Astrocyte (in vitro differentiated cells and primary cell): ENCODE measurements around the gene IMPDH1.

Source experiments
- EZH2 ChIP-seq: IDR thresholded peaks from 2 replicates; pipeline ENCODE4 v1.6.1; 2012; ENCODE audit warnings: mild to moderate bottlenecking, low read length, inconsistent platforms; ENCODE audit not compliant: insufficient read depth
- TF ChIP-seq, protein P1 (sequence below): IDR thresholded peaks from 2 replicates; pipeline ENCODE4 v1.5.1; 2011; ENCODE audit warnings: low read depth, mild to moderate bottlenecking, inconsistent platforms, low read length, moderate library complexity; ENCODE audit not compliant: insufficient read depth

DNA sequence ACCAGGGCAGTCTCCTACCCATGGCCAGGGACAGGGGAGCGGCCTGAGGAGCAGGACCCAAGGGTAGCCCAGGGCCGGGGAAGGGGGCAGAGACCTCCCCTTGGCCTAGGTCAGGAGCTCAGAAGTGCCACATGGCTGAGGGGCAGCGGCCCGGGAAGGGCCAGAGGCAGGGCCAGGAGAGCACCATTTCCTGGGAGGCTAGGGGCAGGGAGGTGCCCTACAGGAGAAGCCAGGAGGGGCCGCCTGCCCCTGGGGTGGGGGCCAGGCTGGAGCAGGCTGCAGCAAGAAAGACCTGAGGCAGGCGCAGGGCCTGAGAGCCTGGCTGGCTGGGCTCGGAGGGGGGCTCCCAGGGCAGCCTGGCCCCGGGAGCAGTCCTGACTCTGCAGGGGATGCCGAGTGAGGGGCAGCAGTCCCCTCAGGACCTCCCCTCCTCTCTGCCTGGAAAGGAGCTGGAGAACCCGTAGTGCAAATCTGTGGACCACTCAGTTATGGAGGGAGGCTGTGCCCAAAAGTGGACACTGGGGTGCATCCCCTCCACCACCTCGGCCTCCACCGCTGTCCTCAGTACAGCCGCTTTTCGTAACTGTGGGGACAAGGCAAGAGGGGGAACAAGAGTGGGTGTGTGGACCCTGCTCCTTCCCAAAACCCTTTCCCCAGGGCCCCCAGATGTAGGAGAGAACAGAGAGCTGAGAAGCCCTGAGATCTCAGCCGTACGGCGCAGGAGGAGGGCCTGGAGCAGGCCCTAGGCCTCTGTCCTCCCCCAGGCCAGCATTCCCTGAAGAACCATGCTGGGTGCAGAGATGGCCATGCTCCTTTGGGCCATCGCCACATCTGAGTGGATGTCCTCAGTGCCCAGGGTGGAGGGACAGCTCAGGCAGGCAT lies 17.1 kb downstream of the IMPDH1 start:
- TF ChIP-seq, protein P1, sequence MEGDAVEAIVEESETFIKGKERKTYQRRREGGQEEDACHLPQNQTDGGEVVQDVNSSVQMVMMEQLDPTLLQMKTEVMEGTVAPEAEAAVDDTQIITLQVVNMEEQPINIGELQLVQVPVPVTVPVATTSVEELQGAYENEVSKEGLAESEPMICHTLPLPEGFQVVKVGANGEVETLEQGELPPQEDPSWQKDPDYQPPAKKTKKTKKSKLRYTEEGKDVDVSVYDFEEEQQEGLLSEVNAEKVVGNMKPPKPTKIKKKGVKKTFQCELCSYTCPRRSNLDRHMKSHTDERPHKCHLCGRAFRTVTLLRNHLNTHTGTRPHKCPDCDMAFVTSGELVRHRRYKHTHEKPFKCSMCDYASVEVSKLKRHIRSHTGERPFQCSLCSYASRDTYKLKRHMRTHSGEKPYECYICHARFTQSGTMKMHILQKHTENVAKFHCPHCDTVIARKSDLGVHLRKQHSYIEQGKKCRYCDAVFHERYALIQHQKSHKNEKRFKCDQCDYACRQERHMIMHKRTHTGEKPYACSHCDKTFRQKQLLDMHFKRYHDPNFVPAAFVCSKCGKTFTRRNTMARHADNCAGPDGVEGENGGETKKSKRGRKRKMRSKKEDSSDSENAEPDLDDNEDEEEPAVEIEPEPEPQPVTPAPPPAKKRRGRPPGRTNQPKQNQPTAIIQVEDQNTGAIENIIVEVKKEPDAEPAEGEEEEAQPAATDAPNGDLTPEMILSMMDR, result no peak
- TF ChIP-seq EZH2, result no peak
